ENCODE data around the gene RASSF5. TPM values are rescaled to one million over a fixed set of nuclear protein-coding genes. Genes with fewer than 3 reads are reported as not detected.

RASSF5 gene
- total RNA-seq, 2 donors from 2014 or later: 0.20 to 0.26 TPM

- no peaks in the 10 kb centered on the region for H3K9me3 ChIP-seq (ENCODE audit: control insufficient read depth, low read length)
- Mint-ChIP-seq H3K9me3 (no peaks in the 10 kb centered on the region), H3K27ac (no peak overlapping the region), H3K36me3 (ENCODE audit: low read depth) (peaks cover 19% of the 10 kb centered on the region), H3K4me3 (no peak overlapping the region), H3K27me3 (ENCODE audit: insufficient read depth) (no peaks in the 10 kb centered on the region), H3K4me1 (no peaks in the 10 kb centered on the region)
- no peaks in the 10 kb centered on the region for H3K27me3 ChIP-seq (ENCODE audit: control insufficient read depth, insufficient read depth, low read length, poor library complexity, severe bottlenecking)
- DNase-seq: no peak
- TF ChIP-seq CTCF (conservative IDR thresholded peaks at IDR 0.05): no peak
- no peak overlapping the region for H3K9ac ChIP-seq (ENCODE audit: extremely low read depth, low read length, poor library complexity, severe bottlenecking)
- no peaks in the 10 kb centered on the region for H3K4me1 ChIP-seq (ENCODE audit: control insufficient read depth, insufficient read depth, low read length)
- no peak overlapping the region for H3K27ac ChIP-seq (ENCODE audit: low read depth, low read length)
- 82% methylated on average over 3 of the region's 3 CpGs for WGBS, 2 experiments (ENCODE audit: insufficient coverage in 1 of 2, insufficient read length in 1 of 2)
- H3K4me3 ChIP-seq (ENCODE audit: low read length): no peak overlapping the region
- no peaks in the 10 kb centered on the region for H3K36me3 ChIP-seq (ENCODE audit: control insufficient read depth, insufficient read depth, low read length)
Measured at GRCh38 chr1:206495493-206496046, 11.8 kb upstream of the RASSF5 start.

- 76 to 83% methylated on average over 2 to 6 of the region's 6 CpGs for WGBS, 2 experiments (ENCODE audit: insufficient coverage in 1 of 2, insufficient read length in 1 of 2)
Measured at GRCh38 chr1:206496131-206496793, 11.1 kb upstream of the RASSF5 start.

DNA sequence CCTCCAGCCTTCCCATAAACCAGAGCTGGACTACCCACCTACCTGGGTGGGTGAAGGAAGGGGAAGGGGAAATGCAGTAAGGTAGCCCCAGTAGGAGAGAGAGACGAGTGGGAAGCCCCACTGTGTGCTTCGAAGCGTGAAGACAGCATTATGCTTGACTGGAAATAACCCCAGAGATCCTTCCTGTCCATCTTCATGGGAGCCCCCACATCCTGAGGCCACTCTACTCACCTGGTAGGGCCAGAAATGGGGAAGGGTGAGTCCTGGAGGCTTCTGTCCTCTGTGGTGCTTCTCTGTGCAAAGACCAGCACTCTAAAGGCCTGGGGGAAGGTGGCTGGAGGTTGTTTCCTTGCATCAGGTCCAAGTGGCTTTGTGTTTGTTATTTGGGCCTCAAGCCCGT lies 10.0 kb upstream of the RASSF5 start:
- no peak overlapping the region for H3K4me3 ChIP-seq (ENCODE audit: low read length)
- no peaks in the 10 kb centered on the region for H3K9me3 ChIP-seq (ENCODE audit: control insufficient read depth, low read length)
- Mint-ChIP-seq H3K9me3 (no peaks in the 10 kb centered on the region), H3K27me3 (ENCODE audit: insufficient read depth) (peaks cover 5% of the 10 kb centered on the region), H3K4me3 (no peak overlapping the region), H3K27ac (no peak overlapping the region), H3K4me1 (peaks cover 4% of the 10 kb centered on the region), H3K36me3 (ENCODE audit: low read depth) (peaks cover 8% of the 10 kb centered on the region)
- DNase-seq: no peak
- H3K9ac ChIP-seq (ENCODE audit: extremely low read depth, low read length, poor library complexity, severe bottlenecking): no peak overlapping the region
- no peak overlapping the region for H3K27ac ChIP-seq (ENCODE audit: low read depth, low read length)
- peaks cover 2% of the 10 kb centered on the region for H3K27me3 ChIP-seq (ENCODE audit: control insufficient read depth, insufficient read depth, low read length, poor library complexity, severe bottlenecking)
- H3K36me3 ChIP-seq (ENCODE audit: control insufficient read depth, insufficient read depth, low read length): no peaks in the 10 kb centered on the region
- TF ChIP-seq CTCF (conservative IDR thresholded peaks at IDR 0.05): no peak
- 76 to 89% methylated on average over 3 to 4 of the region's 4 CpGs for WGBS, 2 experiments (ENCODE audit: insufficient coverage in 1 of 2, insufficient read length in 1 of 2)
- no peaks in the 10 kb centered on the region for H3K4me1 ChIP-seq (ENCODE audit: control insufficient read depth, insufficient read depth, low read length)

More at GRCh38 chr1:206496131-206496793, 11.1 kb upstream of the RASSF5 start:
- peaks cover 4% of the 10 kb centered on the region for H3K4me1 Mint-ChIP-seq
- Histone ChIP-seq H3K27me3 (ENCODE audit: control insufficient read depth, insufficient read depth, low read length, poor library complexity, severe bottlenecking) (no peaks in the 10 kb centered on the region), H3K4me3 (ENCODE audit: low read length) (no peak overlapping the region), H3K9ac (ENCODE audit: extremely low read depth, low read length, poor library complexity, severe bottlenecking) (no peak overlapping the region), H3K27ac (ENCODE audit: low read depth, low read length) (no peak overlapping the region), H3K9me3 (ENCODE audit: control insufficient read depth, low read length) (no peaks in the 10 kb centered on the region), H3K4me1 (ENCODE audit: control insufficient read depth, insufficient read depth, low read length) (no peaks in the 10 kb centered on the region), H3K36me3 (ENCODE audit: control insufficient read depth, insufficient read depth, low read length) (no peaks in the 10 kb centered on the region)
- no peak for TF ChIP-seq CTCF (conservative IDR thresholded peaks at IDR 0.05)
- H3K36me3 Mint-ChIP-seq (ENCODE audit: low read depth): peaks cover 17% of the 10 kb centered on the region
- no peaks in the 10 kb centered on the region for H3K9me3 Mint-ChIP-seq
- H3K27ac Mint-ChIP-seq: no peak overlapping the region
- no peak for DNase-seq
- no peak overlapping the region for H3K4me3 Mint-ChIP-seq
- no peaks in the 10 kb centered on the region for H3K27me3 Mint-ChIP-seq (ENCODE audit: insufficient read depth)
